ENCODE data around the gene OTOG. TPM values are rescaled to one million over a fixed set of nuclear protein-coding genes. Genes with fewer than 3 reads are reported as not detected.
A peak's percentile ranks its signal among the peaks of the same experiment; 100 is the strongest.

Gene OTOG
- total RNA-seq, 1 experiment from 2014 or later: 0.35 TPM

DNA sequence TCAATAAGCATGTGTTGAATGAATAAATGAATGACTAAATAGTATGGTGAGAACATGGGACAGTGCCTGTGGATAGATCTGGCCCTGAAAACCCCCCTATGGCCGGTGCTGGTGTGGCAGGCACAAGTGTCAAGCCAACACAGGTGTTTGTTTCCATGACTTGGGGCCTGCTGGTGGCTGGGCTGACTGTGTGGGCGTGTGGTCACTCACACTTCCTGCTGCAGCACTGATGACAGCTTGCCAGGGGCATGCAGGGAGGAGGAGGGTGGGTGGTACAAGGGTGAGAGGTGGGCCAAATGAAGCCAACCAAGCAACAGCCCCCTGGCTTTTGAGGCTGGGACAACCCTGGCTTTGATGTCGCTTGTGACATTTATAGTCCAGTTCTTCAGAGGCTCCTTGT lies 40.1 kb upstream of the OTOG start:
- TF ChIP-seq, protein P1, sequence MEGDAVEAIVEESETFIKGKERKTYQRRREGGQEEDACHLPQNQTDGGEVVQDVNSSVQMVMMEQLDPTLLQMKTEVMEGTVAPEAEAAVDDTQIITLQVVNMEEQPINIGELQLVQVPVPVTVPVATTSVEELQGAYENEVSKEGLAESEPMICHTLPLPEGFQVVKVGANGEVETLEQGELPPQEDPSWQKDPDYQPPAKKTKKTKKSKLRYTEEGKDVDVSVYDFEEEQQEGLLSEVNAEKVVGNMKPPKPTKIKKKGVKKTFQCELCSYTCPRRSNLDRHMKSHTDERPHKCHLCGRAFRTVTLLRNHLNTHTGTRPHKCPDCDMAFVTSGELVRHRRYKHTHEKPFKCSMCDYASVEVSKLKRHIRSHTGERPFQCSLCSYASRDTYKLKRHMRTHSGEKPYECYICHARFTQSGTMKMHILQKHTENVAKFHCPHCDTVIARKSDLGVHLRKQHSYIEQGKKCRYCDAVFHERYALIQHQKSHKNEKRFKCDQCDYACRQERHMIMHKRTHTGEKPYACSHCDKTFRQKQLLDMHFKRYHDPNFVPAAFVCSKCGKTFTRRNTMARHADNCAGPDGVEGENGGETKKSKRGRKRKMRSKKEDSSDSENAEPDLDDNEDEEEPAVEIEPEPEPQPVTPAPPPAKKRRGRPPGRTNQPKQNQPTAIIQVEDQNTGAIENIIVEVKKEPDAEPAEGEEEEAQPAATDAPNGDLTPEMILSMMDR (conservative IDR thresholded peaks at IDR 0.05): 0 out of 3 replicates have a peak, but pooled peaks have one; percentile 18
- no peak overlapping the region for H2AFZ ChIP-seq (ENCODE audit: low read length)
- no peak overlapping the region for H3K4me3 Mint-ChIP-seq
- H4K20me1 ChIP-seq (ENCODE audit: control insufficient read depth, insufficient read depth, insufficient read length): no peaks in the 10 kb centered on the region
- H3K27me3 Mint-ChIP-seq (ENCODE audit: low read depth): peaks cover 10% of the 10 kb centered on the region
- H2BK5ac ChIP-seq (ENCODE audit: insufficient read length, low read length): no peak overlapping the region
- no peaks in the 10 kb centered on the region for H3K4me1 ChIP-seq (ENCODE audit: insufficient read depth, low read length)
- no peaks in the 10 kb centered on the region for H3K27me3 ChIP-seq (ENCODE audit: insufficient read depth, low read length)
- no peaks in the 10 kb centered on the region for H3K79me1 ChIP-seq (ENCODE audit: insufficient read depth, low read depth, low read length, poor library complexity, severe bottlenecking)
- no peak overlapping the region for H3K9ac ChIP-seq (ENCODE audit: extremely low read depth, insufficient read length, low read length)
- H3T11ph ChIP-seq (ENCODE audit: low read length): no peak overlapping the region
- no peak overlapping the region for H2AK5ac ChIP-seq (ENCODE audit: insufficient read length, low read length)
- no peak overlapping the region for H3K27ac Mint-ChIP-seq
- H3K9me3 ChIP-seq (ENCODE audit: control insufficient read depth, low read depth, low read length): no peaks in the 10 kb centered on the region
- H3K14ac ChIP-seq (ENCODE audit: insufficient read depth, low read length): no peak overlapping the region
- H4K5ac ChIP-seq (ENCODE audit: insufficient read length, low read depth, low read length): no peak overlapping the region
- H4K91ac ChIP-seq (ENCODE audit: insufficient read length, low read depth, low read length): no peak overlapping the region
- H2BK15ac ChIP-seq (ENCODE audit: low read depth, low read length): no peak overlapping the region
- H3K23ac ChIP-seq (ENCODE audit: insufficient read length, low read depth, low read length): no peak overlapping the region
- no peak overlapping the region for H2BK120ac ChIP-seq (ENCODE audit: low read depth, low read length, poor library complexity, severe bottlenecking)
- H3K27ac ChIP-seq (ENCODE audit: insufficient read length, low read depth, low read length): no peak overlapping the region
- no peaks in the 10 kb centered on the region for H3K23me2 ChIP-seq (ENCODE audit: insufficient read length, low read depth, low read length, poor library complexity, severe bottlenecking)
- H3K4ac ChIP-seq (ENCODE audit: low read depth, low read length): no peak overlapping the region
- H3K4me1 Mint-ChIP-seq: peaks cover 8 to 13% of the 10 kb centered on the region in 2 experiments
- no peak overlapping the region for H2BK20ac ChIP-seq (ENCODE audit: low read depth, low read length, poor library complexity, severe bottlenecking)
- no CpG with 5 or more reads among the region's 3 CpGs for WGBS (ENCODE audit: extremely low coverage, insufficient read length, low lambda C conversion rate)
- H3K18ac ChIP-seq (ENCODE audit: insufficient read length, low read depth, low read length): no peak overlapping the region
- H2BK12ac ChIP-seq (ENCODE audit: insufficient read length, low read depth, low read length): no peak overlapping the region
- no peak overlapping the region for H4K8ac ChIP-seq (replicated peaks; ENCODE audit: insufficient read length, low read depth, low read length)
- H3K4me2 ChIP-seq (ENCODE audit: insufficient read depth, insufficient read length, low read length): no peak overlapping the region
- H3K9me3 Mint-ChIP-seq: no peaks in the 10 kb centered on the region
- H3K56ac ChIP-seq (ENCODE audit: insufficient read length, low read depth, low read length): no peak overlapping the region
- no peaks in the 10 kb centered on the region for H3K36me3 Mint-ChIP-seq (ENCODE audit: insufficient read depth in 1 of 3, low read depth in 3 of 3)
- no peaks in the 10 kb centered on the region for H3K79me2 ChIP-seq (ENCODE audit: insufficient read depth, low read length)
- no peak for DNase-seq
